ENCODE measurements around the gene BROX.

BROX gene

GRCh38 chr1:222777977-222778376 lies 65.6 kb downstream of the BROX start:
- no peak for DNase-seq (ENCODE audit: low spot score)

DNA sequence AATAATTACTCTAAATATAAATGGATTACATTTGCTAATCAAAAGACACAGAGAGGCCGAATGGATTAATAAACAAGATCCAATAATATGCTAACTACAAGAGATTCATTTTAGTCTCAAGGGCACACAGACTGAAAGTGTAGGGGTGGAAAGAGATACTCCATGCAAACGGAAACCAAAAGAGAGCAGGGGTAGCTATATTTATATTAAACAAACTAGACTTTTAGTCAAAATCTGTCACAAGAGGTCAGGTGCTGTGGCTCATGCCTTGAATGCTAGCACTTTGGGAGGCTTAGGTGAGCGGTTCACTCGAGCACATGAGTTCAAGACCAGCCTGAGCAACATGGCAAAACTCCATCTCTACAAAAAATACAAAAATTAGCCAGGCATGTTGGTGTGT lies 68.9 kb downstream of the BROX start:
- DNase-seq (ENCODE audit: low spot score): no peak

- no peak for DNase-seq (ENCODE audit: low spot score)
Measured at GRCh38 chr1:222783051-222783450, 70.7 kb downstream of the BROX start.

- no peak for DNase-seq (ENCODE audit: low spot score)
Measured at GRCh38 chr1:222784371-222784770, 72.0 kb downstream of the BROX start.

Data from cerebellar cortex (tissue), 1 donor.